Stimulated activated CD4-positive, alpha-beta T cell treated with anti-CD3 and anti-CD28 coated beads, Interleukin-12 subunit alpha, Interleukin-12 subunit beta, amount 100 ng/mL, for 48 hours (primary cell): ENCODE data around the gene ASTL.

Experiments
- DNase-seq, 3 donors: peaks; one replicate each; pipeline ENCODE4 v3.0.0-alpha.2; 2020; ENCODE audit warnings: low read depth in 2 of 3, low spot score in 1 of 3

Gene ASTL

GRCh38 chr2:96114546-96114902 is 23.8 kb downstream of the ASTL start:
- DNase-seq: no peak

DNA sequence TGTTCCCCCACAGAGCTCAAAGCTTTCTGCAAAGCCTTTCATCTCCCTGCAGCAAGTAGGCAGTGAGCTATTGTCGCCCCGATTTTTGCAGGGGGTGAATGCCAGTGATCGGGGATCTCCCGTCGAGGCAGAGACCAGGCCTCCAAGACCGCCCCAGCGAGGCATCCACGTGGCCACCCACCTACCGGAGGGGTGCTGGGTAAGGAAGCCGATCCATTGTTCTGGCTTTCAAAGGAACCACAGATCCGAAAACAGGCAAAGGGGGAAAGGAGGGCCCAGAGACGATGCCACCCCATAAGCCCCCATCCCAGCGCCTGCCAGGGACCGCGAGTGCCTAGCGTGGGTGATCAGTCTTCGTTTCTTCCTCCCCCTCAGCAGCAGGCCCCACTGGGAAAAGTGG is 24.4 kb downstream of the ASTL start:
- DNase-seq: no peak

GRCh38 chr2:96113367-96113677 is 25.0 kb downstream of the ASTL start:
- DNase-seq: no peak

DNA sequence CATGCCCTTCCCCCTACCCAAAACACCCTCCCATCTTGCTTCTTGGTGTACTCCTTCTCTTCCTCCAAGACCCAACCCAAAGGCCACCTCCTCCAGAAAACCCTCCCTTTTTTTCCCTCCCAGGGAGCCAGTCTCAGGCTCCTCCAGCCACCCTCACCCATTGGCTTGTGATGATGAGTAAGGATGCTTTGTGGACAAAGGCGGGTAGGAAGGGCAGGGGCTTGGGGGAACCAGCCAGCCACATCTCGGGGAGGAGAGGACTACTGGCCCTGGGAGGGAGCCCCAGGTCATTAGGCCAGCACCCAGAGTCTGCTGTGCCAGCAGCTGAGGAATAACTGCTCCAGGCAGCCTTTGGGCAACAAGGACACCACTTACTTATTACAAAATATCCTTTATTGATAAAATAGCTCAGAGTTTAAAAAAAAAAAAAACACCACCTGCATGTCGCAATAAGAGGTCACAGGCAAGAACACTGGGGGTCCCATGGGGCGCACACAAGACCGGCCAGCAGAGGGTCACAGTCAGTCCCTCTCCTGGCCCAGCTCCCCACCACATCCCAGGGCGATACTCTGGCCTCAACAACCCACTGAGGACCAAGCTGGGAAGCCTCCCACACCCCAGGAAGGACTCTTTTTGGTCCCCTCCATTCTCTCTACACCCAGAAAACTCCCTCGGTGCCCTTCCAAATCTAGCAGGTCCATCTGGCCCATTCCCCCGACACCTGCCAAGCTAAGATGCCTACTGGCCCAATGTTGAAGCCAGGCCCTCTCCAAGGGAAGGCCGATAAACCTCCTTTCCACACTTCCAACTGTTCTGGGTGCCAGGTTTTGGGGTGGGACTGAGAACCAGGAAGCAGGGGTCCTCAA is 25.6 kb downstream of the ASTL start:
- DNase-seq: no peak

DNA sequence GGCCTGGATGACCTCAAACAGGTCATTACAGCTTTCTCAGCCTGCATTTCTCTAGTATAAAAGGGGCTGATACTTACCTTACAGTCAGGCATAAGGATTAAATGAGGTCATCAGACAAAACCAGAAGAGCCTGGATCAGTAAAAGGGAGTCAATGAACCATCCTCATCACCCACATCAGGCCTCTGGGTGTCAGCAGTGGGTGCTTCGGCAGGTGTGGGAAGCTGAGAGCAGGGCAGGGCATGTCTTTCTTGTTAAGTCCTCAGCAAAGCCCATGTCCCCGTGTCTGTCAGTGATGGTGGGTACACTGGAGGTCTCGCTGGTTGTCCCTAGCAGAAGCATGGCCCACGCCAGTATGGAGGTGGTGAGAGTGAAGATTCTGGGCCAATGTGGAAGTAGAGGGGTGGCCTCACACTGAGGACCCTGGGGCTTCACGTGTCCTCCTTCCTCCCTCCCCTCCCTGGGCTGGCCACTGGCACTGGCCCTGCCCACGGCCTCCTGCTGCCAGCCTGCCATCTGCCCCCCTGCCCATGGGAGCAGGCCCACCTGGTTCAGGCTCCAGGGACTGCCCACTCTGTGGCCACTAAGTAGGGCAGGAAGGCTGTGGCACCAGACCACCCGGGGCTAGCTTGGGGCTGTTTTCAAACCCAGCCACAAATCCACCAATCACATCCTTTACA is 26.3 kb downstream of the ASTL start:
- no peak for DNase-seq

DNA sequence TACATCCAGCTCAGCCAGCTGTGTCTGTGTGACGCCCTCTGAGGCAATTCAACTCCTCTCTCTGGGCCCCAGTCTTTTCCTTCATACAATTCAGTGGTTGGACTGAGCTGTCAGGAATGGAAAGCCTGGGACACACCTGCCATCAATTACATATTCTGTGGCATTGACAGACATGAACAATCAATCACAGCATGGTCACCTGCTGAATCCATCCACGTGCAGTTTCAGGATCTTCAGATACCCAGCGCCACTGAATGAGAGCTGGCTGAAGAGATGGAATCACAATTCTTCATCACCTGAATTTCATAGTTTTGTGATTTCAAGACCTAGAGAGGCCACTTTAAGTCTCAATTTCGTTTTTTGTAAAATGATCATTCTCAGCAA is 27.1 kb downstream of the ASTL start:
- DNase-seq: no peak

GRCh38 chr2:96110621-96111256 is 27.6 kb downstream of the ASTL start:
- DNase-seq: no peak

DNA sequence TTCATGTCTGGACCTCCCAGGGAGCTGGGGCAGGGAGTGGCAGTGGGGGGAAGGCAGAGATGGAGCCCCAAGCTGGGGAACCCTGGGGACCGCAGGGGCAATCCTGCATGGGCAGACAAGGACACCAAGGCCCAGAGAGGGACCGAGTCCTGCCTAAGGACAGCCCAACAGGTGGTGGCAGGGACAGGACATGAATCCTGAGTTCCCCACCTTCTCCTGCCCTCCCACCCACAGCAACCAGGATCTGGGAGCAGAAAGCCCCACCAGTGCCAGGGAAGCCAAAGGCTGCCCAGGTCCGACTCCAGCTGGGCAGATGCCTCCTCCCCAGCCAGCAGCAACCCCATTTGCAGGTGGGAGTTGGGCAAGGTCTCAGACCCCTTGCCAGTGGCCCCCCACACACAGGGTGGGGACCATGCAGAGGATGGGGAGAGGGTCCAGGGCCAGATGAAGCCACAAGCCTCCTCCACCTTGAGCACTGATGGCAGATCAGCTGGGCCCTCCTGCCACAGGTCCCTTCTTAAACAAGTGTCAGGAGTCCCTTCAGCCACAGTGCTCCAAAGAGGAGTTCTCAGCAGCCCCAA is 28.3 kb downstream of the ASTL start:
- no peak for DNase-seq

- no peak for DNase-seq
Observed at GRCh38 chr2:96109361-96109680, 29.0 kb downstream of the ASTL start.

DNA sequence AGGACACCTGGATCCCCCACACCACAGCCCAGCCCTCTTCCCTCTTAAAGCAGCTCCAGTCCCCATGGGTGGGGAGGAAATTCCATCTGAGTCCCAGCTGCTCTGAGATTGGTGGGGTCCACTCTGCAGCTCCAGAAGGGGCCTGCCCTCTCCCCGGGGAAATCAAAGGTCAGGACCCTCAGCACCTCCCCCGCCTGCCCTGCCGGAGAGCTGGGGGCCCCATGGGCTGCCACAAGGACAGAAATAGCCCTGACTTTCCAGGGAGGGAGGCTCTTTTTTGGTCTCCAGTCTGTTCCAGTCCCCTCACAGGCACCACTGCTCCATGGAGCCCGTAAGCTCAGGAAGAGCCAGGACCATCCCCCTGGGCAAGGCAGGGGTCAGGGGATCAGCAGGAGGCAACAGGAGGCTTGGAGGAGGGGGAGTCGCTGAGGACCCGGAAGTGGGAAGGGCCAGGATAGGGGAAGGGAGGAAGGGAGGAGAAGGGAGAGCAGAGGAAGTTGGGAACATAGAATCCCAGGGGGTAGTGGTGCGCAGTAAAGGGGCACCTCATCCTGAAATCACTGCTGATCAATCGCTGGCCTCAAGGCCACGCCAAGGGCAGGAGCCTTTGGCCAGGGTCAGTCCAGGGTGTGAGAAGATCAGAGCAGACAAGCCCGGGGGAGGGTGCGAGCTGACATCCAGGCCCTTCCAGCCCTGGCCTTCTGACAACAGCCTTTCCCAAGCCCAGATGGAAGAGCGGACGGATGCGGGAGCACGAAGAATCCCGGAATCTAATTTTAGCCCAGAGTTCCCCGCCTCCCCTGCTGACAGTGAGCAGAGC is 29.6 kb downstream of the ASTL start:
- DNase-seq: no peak

DNA sequence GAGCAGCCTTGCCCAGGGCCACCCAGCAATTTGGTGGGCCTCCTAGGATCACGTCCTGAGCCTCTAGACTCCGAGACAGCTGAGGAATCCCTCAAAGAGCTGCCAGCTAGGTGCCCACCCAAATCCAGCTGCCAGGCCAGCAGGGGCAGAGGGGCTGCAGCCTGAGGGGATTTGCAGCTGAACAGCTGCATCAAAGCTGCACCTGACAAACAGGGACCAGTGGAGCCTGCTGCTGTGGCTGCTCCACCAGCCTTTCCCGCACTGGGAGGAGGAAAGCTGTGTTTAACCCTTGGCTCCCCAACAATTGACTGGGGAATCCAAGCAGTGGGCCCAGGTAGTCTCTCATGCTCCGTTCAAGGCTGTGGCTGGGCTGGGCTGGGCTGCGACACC is 30.2 kb downstream of the ASTL start:
- no peak for DNase-seq

- no peak for DNase-seq
Observed at GRCh38 chr2:96107708-96108065, 30.6 kb downstream of the ASTL start.

- DNase-seq: no peak
Observed at GRCh38 chr2:96106991-96107707, 31.2 kb downstream of the ASTL start.

DNA sequence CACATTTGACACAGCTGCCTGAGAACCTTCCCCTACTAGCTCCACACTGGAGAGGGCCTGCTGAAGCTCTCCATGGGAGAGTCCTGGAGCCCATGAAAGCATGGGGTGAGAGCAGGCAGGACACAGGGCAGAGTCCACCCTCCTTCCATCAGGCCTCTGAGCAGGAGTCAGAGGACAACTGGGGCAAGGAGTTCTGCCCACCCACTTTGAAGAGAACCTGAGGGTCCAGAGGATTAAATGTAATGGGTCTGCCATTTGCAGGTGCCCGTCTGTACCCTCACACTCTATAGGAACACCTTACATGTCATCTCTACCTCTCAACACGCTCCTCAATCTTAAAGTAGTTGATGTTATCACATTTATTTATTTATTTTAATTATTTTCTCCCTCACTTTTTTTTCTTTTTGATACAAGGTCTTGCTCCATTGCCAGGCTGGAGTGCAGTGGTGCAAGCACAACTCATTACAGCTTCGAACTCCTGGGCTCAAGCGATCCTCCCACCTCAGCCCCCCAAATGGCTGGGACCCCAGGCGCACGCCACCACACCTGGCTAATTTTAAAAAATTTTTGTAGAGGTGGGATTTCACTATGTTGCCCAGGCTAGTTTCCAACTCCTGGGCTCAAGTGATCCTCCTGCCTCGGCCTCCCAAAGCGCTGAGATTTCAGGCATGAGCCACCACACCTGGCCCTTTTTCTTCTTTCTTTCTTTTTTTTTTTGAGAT is 32.1 kb downstream of the ASTL start:
- DNase-seq: no peak

GRCh38 chr2:96105152-96105915 is 33.0 kb downstream of the ASTL start:
- DNase-seq: no peak

DNA sequence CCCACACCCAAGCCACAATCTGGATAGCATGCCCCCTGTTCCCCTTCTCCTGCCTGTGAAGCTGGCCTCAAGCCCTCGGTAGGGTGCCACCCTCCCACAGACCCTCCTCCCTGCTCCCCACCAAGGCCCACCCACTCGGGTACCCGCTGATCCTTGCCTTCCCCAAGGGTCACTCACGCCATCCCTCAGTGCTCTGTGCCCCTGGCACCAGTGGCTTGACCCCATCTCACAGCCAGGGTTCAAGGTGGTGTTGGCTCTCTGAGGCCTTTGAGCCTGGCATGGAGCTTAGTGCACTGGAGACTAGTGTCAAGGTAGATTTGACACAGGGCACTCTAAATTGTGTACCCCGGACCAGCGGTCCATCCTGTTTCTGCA is 33.8 kb downstream of the ASTL start:
- DNase-seq: no peak

- no peak for DNase-seq
Observed at GRCh38 chr2:96103761-96104486, 34.4 kb downstream of the ASTL start.

GRCh38 chr2:96103187-96103601 is 35.1 kb downstream of the ASTL start:
- no peak for DNase-seq
